ENCODE measurements around the gene EGFL6.
"Not testable (repeated sequence)": the region's sequence is repeated elsewhere in the genome, so short reads cannot be mapped to it uniquely, and the experiment has no call there.

The EGFL6 gene

GRCh38 chrX:13654116-13654515 is 84.7 kb downstream of the EGFL6 start:
- DNase-seq = no peak

- no peak for DNase-seq
Observed at GRCh38 chrX:13655674-13656073, 86.3 kb downstream of the EGFL6 start.

- no peak for DNase-seq
Observed at GRCh38 chrX:13658602-13659001, 89.2 kb downstream of the EGFL6 start.

DNA sequence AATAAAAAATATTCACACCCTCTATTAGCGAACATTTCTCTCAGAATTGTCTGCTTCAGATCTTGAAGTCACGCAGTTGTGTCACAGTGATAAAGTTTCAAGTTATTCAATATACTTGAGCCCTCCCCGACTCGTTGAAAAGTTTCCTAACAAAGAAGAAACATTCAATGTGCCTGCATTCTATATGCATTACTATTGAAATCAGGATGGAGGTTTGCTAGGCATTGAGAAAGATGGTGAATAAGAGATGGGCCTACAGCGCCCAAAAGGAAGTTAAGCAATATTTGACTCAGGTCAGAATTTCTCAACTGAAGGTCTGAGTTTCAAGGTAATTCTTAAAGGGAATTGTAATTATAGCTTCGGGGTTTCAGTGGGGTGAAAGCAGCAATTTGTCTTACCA is 89.7 kb downstream of the EGFL6 start:
- no peak for DNase-seq

GRCh38 chrX:13661735-13662288 is 92.4 kb downstream of the EGFL6 start:
- no peak for DNase-seq

DNA sequence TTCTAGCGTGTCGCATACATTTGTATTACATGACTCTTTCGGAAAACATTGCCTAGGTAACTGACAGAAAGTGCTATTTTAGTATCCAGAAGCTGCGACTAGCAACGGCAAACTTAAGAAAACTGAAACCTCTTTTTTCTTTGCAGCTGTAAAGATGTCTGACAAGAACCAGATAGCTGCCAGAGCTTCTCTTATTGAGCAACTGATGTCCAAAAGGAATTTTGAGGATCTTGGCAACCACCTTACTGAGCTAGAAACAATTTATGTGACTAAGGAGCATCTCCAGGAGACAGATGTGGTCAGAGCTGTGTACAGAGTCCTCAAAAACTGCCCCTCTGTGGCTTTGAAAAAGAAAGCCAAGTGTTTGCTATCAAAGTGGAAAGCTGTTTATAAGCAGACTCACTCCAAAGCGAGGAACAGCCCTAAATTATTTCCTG is 93.0 kb downstream of the EGFL6 start:
- no peak for DNase-seq

DNA sequence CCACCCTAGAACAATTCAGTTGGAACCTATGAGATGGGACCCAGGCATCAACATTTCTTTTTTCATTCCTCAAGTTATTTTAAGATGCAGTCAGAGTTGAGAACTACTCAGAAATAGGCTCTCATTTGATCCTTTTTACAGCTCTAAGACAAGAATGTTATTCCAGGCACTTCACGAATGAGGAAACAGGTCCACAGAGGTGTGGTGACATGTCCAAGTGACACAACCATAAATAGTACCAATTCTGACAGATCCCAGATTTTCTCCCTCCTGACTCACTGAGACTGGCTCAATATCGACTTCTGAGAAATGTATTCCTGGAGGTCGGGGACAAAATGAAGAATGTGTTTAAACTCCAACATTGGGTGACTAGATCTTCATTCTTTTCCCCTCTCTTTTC is 94.6 kb downstream of the EGFL6 start:
- DNase-seq = no peak

GRCh38 chrX:13666836-13667235 is 97.4 kb downstream of the EGFL6 start:
- no peak for DNase-seq

DNA sequence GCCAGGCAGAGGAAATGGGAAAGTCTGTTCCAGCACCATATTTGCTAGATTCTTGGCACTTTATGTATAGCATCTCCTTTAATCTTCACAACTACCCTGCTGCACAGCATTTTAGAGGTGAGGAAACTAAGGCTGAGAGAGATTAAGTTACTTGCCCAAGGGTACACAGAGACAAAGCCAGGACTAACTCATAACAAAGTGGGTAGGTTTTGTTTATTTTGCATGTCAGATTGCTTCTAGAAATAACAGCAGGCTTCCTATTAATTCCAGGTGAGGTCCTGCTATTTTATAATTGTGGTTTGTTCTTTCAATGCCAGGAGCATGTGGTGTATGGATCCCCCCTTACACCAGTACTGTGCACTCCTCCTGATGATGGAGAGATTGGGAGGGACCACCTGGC is 98.5 kb downstream of the EGFL6 start:
- DNase-seq = no peak

DNA sequence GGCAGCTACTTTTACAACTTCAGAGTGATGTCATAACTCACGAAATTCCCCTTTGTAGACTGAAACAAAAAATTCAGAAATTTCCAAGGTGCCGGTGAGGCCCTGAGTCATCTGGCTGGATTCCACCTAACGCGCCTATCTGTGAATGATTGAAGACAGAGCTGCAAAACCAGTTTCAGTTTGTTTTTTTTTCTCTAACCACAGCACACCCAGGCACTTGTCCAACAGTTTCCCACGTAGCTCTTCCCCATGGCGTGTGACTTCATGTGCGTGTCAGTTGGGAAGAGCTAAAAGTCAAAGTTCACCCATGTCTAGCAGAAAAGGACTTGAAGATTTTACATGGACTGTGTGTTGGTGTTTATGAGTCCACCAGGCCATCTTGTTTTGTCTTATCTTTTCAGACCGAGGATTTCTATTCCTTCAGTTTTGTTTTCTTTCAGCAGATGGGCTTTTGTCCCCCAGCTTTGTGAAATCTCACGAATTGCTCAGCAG is 99.9 kb downstream of the EGFL6 start:
- DNase-seq = no peak

DNA sequence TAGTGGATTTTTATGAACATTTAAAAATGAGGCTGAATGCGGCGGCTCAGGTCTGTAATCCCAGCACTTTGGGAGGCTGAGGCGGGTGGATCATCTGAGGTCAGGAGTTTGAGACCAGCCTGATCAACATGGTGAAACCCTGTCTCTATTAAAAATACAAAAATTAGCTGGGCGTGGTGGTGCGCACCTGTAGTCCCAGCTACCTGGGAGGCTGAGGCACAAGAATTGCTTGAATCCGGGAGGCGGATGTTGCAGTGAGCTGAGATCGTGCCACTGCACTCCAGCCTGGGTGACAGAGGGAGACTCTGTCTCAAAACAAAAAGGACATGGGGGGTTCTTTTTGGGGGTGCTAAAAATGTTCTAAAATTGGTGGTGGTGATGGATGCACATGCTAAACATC is 100.4 kb downstream of the EGFL6 start:
- not testable (repeated sequence) for DNase-seq

DNA sequence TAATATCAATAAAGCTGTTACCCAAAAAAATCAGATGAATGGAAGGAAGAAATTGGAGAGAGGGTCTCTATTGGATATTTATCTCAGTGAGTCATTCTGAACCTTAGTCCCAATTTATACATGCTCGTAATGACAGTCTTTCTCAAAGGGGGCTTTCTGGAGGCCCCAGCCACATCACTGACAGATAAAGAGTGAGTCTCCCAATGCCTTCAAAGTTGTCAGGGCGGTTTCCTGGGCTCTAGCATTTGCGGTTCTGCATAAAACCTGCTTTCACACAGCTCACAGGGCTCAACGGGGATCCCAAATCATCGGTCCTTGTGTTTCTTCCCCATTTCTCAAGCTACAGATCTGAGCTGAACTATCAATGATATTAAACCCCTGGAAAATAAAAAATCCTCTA is 100.8 kb downstream of the EGFL6 start:
- DNase-seq = no peak

DNA sequence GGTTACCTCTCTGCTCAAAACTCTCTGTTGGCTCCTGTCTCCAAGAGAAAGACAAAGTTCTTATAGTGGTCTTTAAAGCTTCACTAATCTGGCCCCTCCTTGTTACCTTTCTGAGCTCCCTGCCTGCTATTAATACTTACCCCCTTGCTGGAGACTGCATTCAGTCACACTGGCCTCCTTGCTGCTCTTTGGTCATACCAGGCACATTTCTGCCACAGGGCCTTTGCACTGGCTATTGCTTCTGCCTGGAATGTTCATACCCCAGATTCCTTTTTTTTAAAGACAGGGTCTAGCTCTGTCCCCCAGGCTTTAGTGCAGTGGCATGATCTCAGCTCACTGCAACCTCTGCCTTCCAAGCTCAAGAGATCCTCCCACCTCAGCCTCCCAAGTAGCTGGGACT is 103.6 kb downstream of the EGFL6 start:
- no peak for DNase-seq

GRCh38 chrX:13676885-13677284 is 107.5 kb downstream of the EGFL6 start:
- no peak for DNase-seq

DNA sequence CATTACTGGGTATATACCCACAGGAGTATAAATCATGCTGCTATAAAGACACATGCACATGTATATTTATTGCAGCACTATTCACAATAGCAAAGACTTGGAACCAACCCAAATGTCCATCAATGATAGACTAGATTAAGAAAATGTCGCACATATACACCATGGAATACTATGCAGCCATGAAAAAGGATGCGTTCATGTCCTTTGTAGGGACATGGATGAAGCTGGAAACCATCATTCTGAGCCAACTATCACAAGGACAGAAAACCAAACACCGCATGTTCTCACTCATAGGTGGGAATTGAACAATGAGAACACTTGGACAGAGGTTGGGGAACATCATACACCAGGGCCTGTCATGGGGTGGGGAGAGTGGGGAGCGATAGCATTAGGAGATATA is 110.3 kb downstream of the EGFL6 start:
- DNase-seq = not testable (repeated sequence)

DNA sequence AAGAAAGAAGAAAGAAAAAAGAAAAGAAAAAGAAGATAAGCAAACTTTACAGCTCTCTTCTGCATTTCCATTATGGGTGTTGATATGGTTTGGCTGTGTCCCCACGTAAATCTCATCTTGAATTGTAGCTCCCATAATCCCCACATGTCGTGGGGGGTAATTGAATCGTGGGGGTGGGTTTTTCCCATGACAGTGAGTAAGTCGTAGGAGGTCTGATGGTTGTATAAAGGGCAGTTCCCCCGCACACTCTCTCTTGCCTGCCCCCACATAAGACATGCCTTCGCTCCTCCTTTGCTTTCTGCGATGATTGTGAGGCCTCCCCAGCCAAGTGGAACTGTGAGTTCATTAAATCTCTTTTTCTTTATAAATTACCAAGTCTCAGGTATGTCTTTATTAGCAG is 112.2 kb downstream of the EGFL6 start:
- DNase-seq = no peak

Measured in NK-92 treated with Interleukin-12 subunit alpha and Interleukin-12 subunit beta, amount 100 ng/mL, for 24 hours (cell line).